ENCODE measurements around the gene MEDAG.

- no peak for TF ChIP-seq ZFP3 (CRISPR knock-in tag; IDR thresholded peaks at IDR 0.05)
- no peak for TF ChIP-seq OSR1 (CRISPR knock-in tag; IDR thresholded peaks at IDR 0.05)
- no peak for TF ChIP-seq RARB (CRISPR knock-in tag; IDR thresholded peaks at IDR 0.05)
- no peak for TF ChIP-seq CREB5 (CRISPR knock-in tag; IDR thresholded peaks at IDR 0.05; ENCODE audit: low read depth)
- no peak for TF ChIP-seq TCF4 (CRISPR knock-in tag; IDR thresholded peaks at IDR 0.05; ENCODE audit: borderline replicate concordance)
Measured at GRCh38 chr13:30871588-30872275, 34.3 kb upstream of the MEDAG start.
